Left lobe of liver (tissue), 1 donor: ENCODE results near the gene DTL. TPM values are rescaled to one million over a fixed set of nuclear protein-coding genes. Genes with fewer than 3 reads are reported as not detected.

Experiments used
- total RNA-seq: library from RNA; stranded (reverse); gene quantifications from one replicate; pipeline ENCODE4 v1.2.1, GENCODE V29; 2021
- donor health status: DM: no; HTN: yes; CAD: no.

Gene DTL
- total RNA-seq, 1 donor from 2014 or later = 0.10 TPM

Other genes with a start within 250 kb of the DTL start
- 35.0 TPM for gene LPGAT1, start 205.0 kb upstream of the DTL start, total RNA-seq
- gene INTS7, start 191 bp upstream of the DTL start, total RNA-seq = 5.2 TPM
- 37.6 TPM for gene PPP2R5A, start 249.7 kb downstream of the DTL start, total RNA-seq